ENCODE measurements around the gene ZFP36L2. TPM values are rescaled to one million over a fixed set of nuclear protein-coding genes. Genes with fewer than 3 reads are reported as not detected.

Gene ZFP36L2
- total RNA-seq, 1 donor from 2014 or later, result 8.2 TPM

DNA sequence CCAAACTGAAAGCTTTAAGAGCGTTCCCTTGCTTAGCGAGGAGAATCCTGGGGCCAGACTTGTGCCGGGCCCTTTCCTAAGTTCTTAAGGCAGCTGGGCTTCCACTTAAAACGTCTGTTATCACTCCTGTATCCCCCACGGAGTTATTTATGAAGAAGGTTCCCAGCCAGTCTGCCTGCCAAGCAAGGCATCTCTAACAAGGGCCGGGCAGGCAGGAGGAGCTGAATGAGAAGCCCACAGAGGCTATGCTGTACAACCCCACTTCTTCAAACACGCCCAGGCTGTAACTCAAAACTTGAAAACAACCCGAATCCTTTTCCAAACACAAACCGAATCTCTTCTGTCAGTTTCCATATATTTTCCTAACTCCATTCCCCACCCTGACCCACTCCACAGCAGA, 39.0 kb upstream of the ZFP36L2 start:
- TF ChIP-seq CTCF (IDR thresholded peaks at IDR 0.05; ENCODE audit: insufficient read depth, low read length, severe bottlenecking), result no peak
- Histone ChIP-seq H3K27me3 (ENCODE audit: control insufficient read depth, insufficient read depth, low read length) (no peaks in the 10 kb centered on the region), H3K36me3 (ENCODE audit: control insufficient read depth, insufficient read depth, low read length) (no peaks in the 10 kb centered on the region), H3K4me3 (ENCODE audit: low read depth, low read length) (no peak overlapping the region)
- FAIRE-seq, result no peak
- no peak for DNase-seq (ENCODE audit: low read depth)

- TF ChIP-seq CTCF (IDR thresholded peaks at IDR 0.05; ENCODE audit: insufficient read depth, low read length, severe bottlenecking), result no peak
- H3K4me3 ChIP-seq (ENCODE audit: low read depth, low read length), result no peak overlapping the region
- no peaks in the 10 kb centered on the region for H3K27me3 ChIP-seq (ENCODE audit: control insufficient read depth, insufficient read depth, low read length)
- DNase-seq (ENCODE audit: low read depth) (no peak), FAIRE-seq (no peak)
- H3K36me3 ChIP-seq (ENCODE audit: control insufficient read depth, insufficient read depth, low read length), result no peaks in the 10 kb centered on the region
These were observed 38.6 kb upstream of the ZFP36L2 start for GRCh38 chr2:43265001-43265400.

DNA sequence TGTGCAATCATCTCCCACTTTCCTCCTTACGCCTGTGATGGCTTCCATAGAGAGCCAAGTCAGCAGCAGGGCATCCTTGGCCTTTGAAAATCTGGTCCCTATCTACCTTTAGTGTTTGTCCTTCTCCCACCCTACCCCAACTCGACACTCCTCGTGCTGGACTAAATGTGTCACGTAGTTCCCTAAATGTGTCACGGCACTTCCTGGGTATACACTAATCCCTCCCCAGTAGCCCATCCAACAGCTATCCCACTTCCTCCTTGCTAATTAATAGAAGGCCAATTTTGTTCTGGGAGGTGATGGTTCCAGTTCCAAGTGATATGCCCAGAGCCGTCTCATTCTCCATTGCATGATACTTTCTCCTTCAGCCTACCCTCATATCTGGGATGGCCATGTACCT, 36.5 kb upstream of the ZFP36L2 start:
- FAIRE-seq (no peak), DNase-seq (ENCODE audit: low read depth) (no peak)
- H3K4me3 ChIP-seq (ENCODE audit: low read depth, low read length), result no peak overlapping the region
- no peaks in the 10 kb centered on the region for H3K36me3 ChIP-seq (ENCODE audit: control insufficient read depth, insufficient read depth, low read length)
- no peaks in the 10 kb centered on the region for H3K27me3 ChIP-seq (ENCODE audit: control insufficient read depth, insufficient read depth, low read length)
- TF ChIP-seq CTCF (IDR thresholded peaks at IDR 0.05; ENCODE audit: insufficient read depth, low read length, severe bottlenecking), result no peak

DNA sequence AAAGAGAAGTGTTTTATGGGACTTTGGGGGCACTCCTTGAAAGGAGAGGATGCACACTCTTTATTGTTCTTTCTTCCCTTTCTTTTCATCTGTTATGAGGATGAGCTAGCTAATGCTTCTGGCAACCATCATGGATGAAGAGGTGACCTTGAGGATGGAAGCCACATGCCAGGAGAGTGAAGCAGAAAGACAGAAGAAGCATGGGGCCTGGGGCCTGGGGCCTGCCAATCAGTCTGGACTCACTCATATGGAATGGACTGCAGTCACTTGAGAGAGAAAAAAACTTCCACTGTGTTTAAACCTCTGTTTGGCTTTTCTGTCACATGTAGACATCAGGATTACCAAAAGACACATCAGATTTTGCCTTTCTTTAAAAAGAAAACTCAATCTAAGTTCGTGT, 35.8 kb upstream of the ZFP36L2 start:
- Histone ChIP-seq H3K27me3 (ENCODE audit: control insufficient read depth, insufficient read depth, low read length) (no peaks in the 10 kb centered on the region), H3K4me3 (ENCODE audit: low read depth, low read length) (no peak overlapping the region), H3K36me3 (ENCODE audit: control insufficient read depth, insufficient read depth, low read length) (peaks cover 1% of the 10 kb centered on the region)
- TF ChIP-seq CTCF (IDR thresholded peaks at IDR 0.05; ENCODE audit: insufficient read depth, low read length, severe bottlenecking), result no peak
- FAIRE-seq, result no peak
- DNase-seq (ENCODE audit: low read depth), result no peak

- DNase-seq (ENCODE audit: low read depth), result no peak
- FAIRE-seq, result no peak
- H3K27me3 ChIP-seq (ENCODE audit: control insufficient read depth, insufficient read depth, low read length), result no peaks in the 10 kb centered on the region
- TF ChIP-seq CTCF (IDR thresholded peaks at IDR 0.05; ENCODE audit: insufficient read depth, low read length, severe bottlenecking), result no peak
- no peak overlapping the region for H3K4me3 ChIP-seq (ENCODE audit: low read depth, low read length)
- peaks cover 1% of the 10 kb centered on the region for H3K36me3 ChIP-seq (ENCODE audit: control insufficient read depth, insufficient read depth, low read length)
These were observed 33.1 kb upstream of the ZFP36L2 start for GRCh38 chr2:43259512-43259911.

- no peak for DNase-seq (ENCODE audit: low read depth)
- FAIRE-seq, result no peak
- no peaks in the 10 kb centered on the region for H3K27me3 ChIP-seq (ENCODE audit: control insufficient read depth, insufficient read depth, low read length)
- no peak overlapping the region for H3K4me3 ChIP-seq (ENCODE audit: low read depth, low read length)
- H3K36me3 ChIP-seq (ENCODE audit: control insufficient read depth, insufficient read depth, low read length), result peaks cover 1% of the 10 kb centered on the region
- no peak for TF ChIP-seq CTCF (IDR thresholded peaks at IDR 0.05; ENCODE audit: insufficient read depth, low read length, severe bottlenecking)
These were observed 32.2 kb upstream of the ZFP36L2 start for GRCh38 chr2:43258547-43259156.

All from bronchial epithelial cell (primary cell).